Neural progenitor cell (in vitro differentiated cells): ENCODE data around the gene DCC. TPM values are rescaled to one million over a fixed set of nuclear protein-coding genes. Genes with fewer than 3 reads are reported as not detected.

Experiments used
- DNase-seq: peaks from one replicate; pipeline ENCODE4 v3.0.0-alpha.2; 2016; ENCODE audit warnings: low spot score
- H2AFZ ChIP-seq: fragments of 200-600 bp; sonication (generic); replicated peaks from 2 replicates; pipeline ENCODE4 v1.6.1; 2016; ENCODE audit warnings: antibody characterized with exemption
- H3F3A ChIP-seq: fragments of 200-600 bp; sonication (generic); 2 replicates; pipeline ENCODE4 v1.6.1; 2016; ENCODE audit warnings: antibody characterized with exemption, low read depth
- H3K27ac ChIP-seq: fragments of 200-600 bp; sonication (generic); 2 replicates; pipeline ENCODE4 v1.5.1; 2016; ENCODE audit warnings: mild to moderate bottlenecking
- H3K27me3 ChIP-seq: fragments of 200-600 bp; sonication (generic); 2 replicates; pipeline ENCODE4 v1.6.1; 2016; ENCODE audit warnings: mild to moderate bottlenecking, moderate library complexity
- H3K36me3 ChIP-seq: fragments of 200-600 bp; sonication (generic); 2 replicates; pipeline ENCODE4 v1.5.1; 2016
- H3K4me1 ChIP-seq: fragments of 200-600 bp; sonication (generic); 2 replicates; pipeline ENCODE4 v1.6.1; 2016; ENCODE audit warnings: mixed run types
- H3K4me2 ChIP-seq: fragments of 200-600 bp; sonication (generic); 2 replicates; pipeline ENCODE4 v1.6.1; 2016
- H3K4me3 ChIP-seq: fragments of 200-600 bp; sonication (generic); 2 replicates; pipeline ENCODE4 v1.5.1; 2016
- H3K79me2 ChIP-seq: fragments of 200-600 bp; sonication (generic); 2 replicates; pipeline ENCODE4 v1.6.1; 2016; ENCODE audit warnings: low read depth
- H3K9ac ChIP-seq: fragments of 200-600 bp; sonication (generic); 2 replicates; pipeline ENCODE4 v1.6.1; 2016
- H3K9me3 ChIP-seq: fragments of 200-600 bp; sonication (generic); 2 replicates; pipeline ENCODE4 v1.5.1; 2016; ENCODE audit warnings: low read depth
- H4K20me1 ChIP-seq: fragments of 200-600 bp; sonication (generic); 2 replicates; pipeline ENCODE4 v1.6.1; 2016; ENCODE audit warnings: low read depth
- H3K27ac Mint-ChIP-seq: 3 replicates; pipeline ENCODE4 v1.8.0; 2021; ENCODE audit warnings: mixed read lengths
- H3K27me3 Mint-ChIP-seq: 2 replicates; pipeline ENCODE4 v1.8.0; 2022; ENCODE audit warnings: low read depth, mild to moderate bottlenecking, inconsistent platforms, moderate library complexity, mixed read lengths; ENCODE audit not compliant: insufficient read depth
- H3K36me3 Mint-ChIP-seq: 3 replicates; pipeline ENCODE4 v1.8.0; 2021; ENCODE audit warnings: mixed read lengths
- H3K4me1 Mint-ChIP-seq: 3 replicates; pipeline ENCODE4 v1.8.0; 2021; ENCODE audit warnings: mixed read lengths
- H3K4me3 Mint-ChIP-seq: 3 replicates; pipeline ENCODE4 v1.8.0; 2021; ENCODE audit warnings: mild to moderate bottlenecking, moderate library complexity, mixed read lengths
- H3K9me3 Mint-ChIP-seq: 3 replicates; pipeline ENCODE4 v1.8.0; 2020; ENCODE audit warnings: mixed read lengths
- CTCF ChIP-seq: fragments of 200-600 bp; sonication (generic); IDR thresholded peaks from 2 replicates; pipeline ENCODE4 v1.5.1; 2017; ENCODE audit warnings: antibody characterized with exemption, mild to moderate bottlenecking
- EZH2 ChIP-seq: fragments of 200-600 bp; sonication (generic); IDR thresholded peaks from 2 replicates; pipeline ENCODE4 v1.6.1; 2017; ENCODE audit warnings: antibody characterized with exemption, mild to moderate bottlenecking, moderate library complexity
- EZH2phosphoT487 ChIP-seq: fragments of 200-600 bp; sonication (generic); IDR thresholded peaks from 2 replicates; pipeline ENCODE4 v1.6.1; 2017; ENCODE audit warnings: antibody characterized with exemption
- total RNA-seq: library from RNA; depleted of rRNA; stranded (reverse); fragments of >200 nt; gene quantifications from 2 replicates; pipeline ENCODE4 v1.2.3, GENCODE V29; 2015; ENCODE audit warnings: low replicate concordance

Gene DCC
- total RNA-seq, 1 donor from 2014 or later: 0.41 TPM

GRCh38 chr18:52340406-52341102 lies 557 bp downstream of the DCC start:
- H3K27ac ChIP-seq: no peak overlapping the region
- no peaks in the 10 kb centered on the region for H3K9me3 ChIP-seq
- peak; percentile 65 for TF ChIP-seq EZH2phosphoT487
- peak; percentile 77 for TF ChIP-seq EZH2
- no peak for TF ChIP-seq CTCF
- peak overlapping the region; percentile 98 for H3K4me2 ChIP-seq
- no peak overlapping the region for H3K4me3 Mint-ChIP-seq
- peaks cover 3% of the 10 kb centered on the region for H3F3A ChIP-seq
- no peaks in the 10 kb centered on the region for H4K20me1 ChIP-seq
- peaks cover 13% of the 10 kb centered on the region for H3K4me1 Mint-ChIP-seq
- H3K27me3 Mint-ChIP-seq: peaks cover 11% of the 10 kb centered on the region
- H3K9me3 Mint-ChIP-seq: no peaks in the 10 kb centered on the region
- no peaks in the 10 kb centered on the region for H3K79me2 ChIP-seq
- H3K27ac Mint-ChIP-seq: peak overlapping the region; percentile 95
- no peaks in the 10 kb centered on the region for H3K36me3 ChIP-seq
- H3K36me3 Mint-ChIP-seq: no peaks in the 10 kb centered on the region
- peaks cover 12% of the 10 kb centered on the region for H3K4me1 ChIP-seq
- H3K27me3 ChIP-seq: peaks cover 54% of the 10 kb centered on the region
- H3K4me3 ChIP-seq: peak overlapping the region; percentile 52
- peak overlapping the region; percentile 87 for H2AFZ ChIP-seq
- no peak overlapping the region for H3K9ac ChIP-seq
- DNase-seq: peak; percentile 16

GRCh38 chr18:52341103-52341432 lies 1.1 kb downstream of the DCC start:
- H3K9me3 Mint-ChIP-seq: no peaks in the 10 kb centered on the region
- H3F3A ChIP-seq: peaks cover 3% of the 10 kb centered on the region
- peak overlapping the region; percentile 98 for H3K4me2 ChIP-seq
- H3K27ac ChIP-seq: no peak overlapping the region
- no peaks in the 10 kb centered on the region for H3K9me3 ChIP-seq
- TF ChIP-seq CTCF: no peak
- peak; percentile 71 for TF ChIP-seq EZH2
- peak; percentile 28 for TF ChIP-seq EZH2phosphoT487
- H3K9ac ChIP-seq: no peak overlapping the region
- DNase-seq: peak; percentile 8
- H3K4me1 Mint-ChIP-seq: peaks cover 13% of the 10 kb centered on the region
- peak overlapping the region; percentile 52 for H3K4me3 ChIP-seq
- no peaks in the 10 kb centered on the region for H3K79me2 ChIP-seq
- no peaks in the 10 kb centered on the region for H3K36me3 ChIP-seq
- no peaks in the 10 kb centered on the region for H3K36me3 Mint-ChIP-seq
- H3K27me3 ChIP-seq: peaks cover 54% of the 10 kb centered on the region
- H3K27ac Mint-ChIP-seq: peak overlapping the region; percentile 43
- peak overlapping the region; percentile 94 for H2AFZ ChIP-seq
- H4K20me1 ChIP-seq: no peaks in the 10 kb centered on the region
- H3K4me3 Mint-ChIP-seq: no peak overlapping the region
- H3K27me3 Mint-ChIP-seq: peaks cover 11% of the 10 kb centered on the region
- H3K4me1 ChIP-seq: peaks cover 12% of the 10 kb centered on the region

- Histone ChIP-seq H3K9ac (no peak overlapping the region), H3F3A (peaks cover 3% of the 10 kb centered on the region), H3K36me3 (no peaks in the 10 kb centered on the region), H3K4me3 (peak overlapping the region; percentile 52), H3K4me2 (peak overlapping the region; percentile 98), H4K20me1 (no peaks in the 10 kb centered on the region), H3K9me3 (no peaks in the 10 kb centered on the region), H3K4me1 (peaks cover 12% of the 10 kb centered on the region), H2AFZ (peak overlapping the region; percentile 94), H3K27me3 (peaks cover 54% of the 10 kb centered on the region), H3K27ac (no peak overlapping the region), H3K79me2 (no peaks in the 10 kb centered on the region)
- DNase-seq: peak; percentile 73
- peak overlapping the region; percentile 63 for H3K27ac Mint-ChIP-seq
- no peaks in the 10 kb centered on the region for H3K9me3 Mint-ChIP-seq
- peaks cover 13% of the 10 kb centered on the region for H3K4me1 Mint-ChIP-seq
- no peaks in the 10 kb centered on the region for H3K36me3 Mint-ChIP-seq
- peaks cover 11% of the 10 kb centered on the region for H3K27me3 Mint-ChIP-seq
- peak; percentile 21 for TF ChIP-seq EZH2
- no peak for TF ChIP-seq EZH2phosphoT487
- no peak for TF ChIP-seq CTCF
- no peak overlapping the region for H3K4me3 Mint-ChIP-seq
These were observed 1.8 kb downstream of the DCC start for GRCh38 chr18:52341608-52342381.
